Measurements from ENCODE around the gene DLK1.

DNA sequence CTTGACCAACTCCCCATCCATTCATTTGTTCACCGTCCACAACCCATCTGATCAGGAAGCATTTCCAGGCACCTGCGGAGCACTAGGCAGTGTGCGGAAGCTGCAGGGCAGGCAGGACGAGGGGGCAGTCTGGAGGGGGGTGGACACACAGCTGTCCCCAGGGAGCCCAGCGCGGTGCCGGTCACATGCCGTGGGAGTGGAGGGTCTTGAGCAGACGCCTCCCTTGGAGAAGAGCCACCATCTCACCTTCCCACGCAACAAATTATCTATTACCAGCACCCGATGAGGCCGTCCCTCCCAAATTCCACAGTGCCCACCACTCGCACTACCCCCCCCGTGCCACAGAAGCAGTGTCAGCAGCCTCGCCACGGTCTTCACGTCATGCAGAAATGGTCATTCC lies 10.8 kb downstream of the DLK1 start:
- TF ChIP-seq CTCF (IDR thresholded peaks at IDR 0.05) = no peak
- TF ChIP-seq JUND (IDR thresholded peaks at IDR 0.05) = no peak
- no peak for TF ChIP-seq EP300 (IDR thresholded peaks at IDR 0.05; ENCODE audit: borderline replicate concordance in 1 of 2, low read depth in 1 of 2, low read length in 1 of 2)
- no peak for TF ChIP-seq POLR2AphosphoS5 (IDR thresholded peaks at IDR 0.05; ENCODE audit: low read depth, low read length)
- no peak for TF ChIP-seq TEAD4 (IDR thresholded peaks at IDR 0.05; ENCODE audit: borderline replicate concordance, insufficient read depth)

Measured in SK-N-SH (cell line).